Neural cell (in vitro differentiated cells): ENCODE data around the gene SRRM2. TPM values are rescaled to one million over a fixed set of nuclear protein-coding genes. Genes with fewer than 3 reads are reported as not detected.
"Not testable (repeated sequence)": the region's sequence is repeated elsewhere in the genome, so short reads cannot be mapped to it uniquely, and the experiment has no call there.

ENCODE experiments used
- H2AFZ ChIP-seq: fragments of 200-600, 300-800 bp; sonication (generic), shearing (Covaris generic); 2 replicates; pipeline ENCODE4 v1.6.0; 2014; ENCODE audit warnings: low read depth, mild to moderate bottlenecking, antibody characterized with exemption, low read length, moderate library complexity
- H3F3A ChIP-seq: fragments of 200-600 bp; shearing (Covaris generic); 2 replicates; pipeline ENCODE4 v1.6.1; 2016; ENCODE audit warnings: mild to moderate bottlenecking, moderate library complexity, mixed read lengths, antibody characterized with exemption, low read length; ENCODE audit not compliant: insufficient read depth, poor library complexity, severe bottlenecking
- H3K27ac ChIP-seq: fragments of 200-600, 300-800 bp; sonication (generic), shearing (Covaris generic); 2 replicates; pipeline ENCODE4 v1.5.1; 2014; ENCODE audit warnings: mild to moderate bottlenecking, low read length, moderate library complexity
- H3K27me3 ChIP-seq: fragments of 300-800, 200-600 bp; sonication (generic), shearing (Covaris generic); 2 replicates; pipeline ENCODE4 v1.6.0; 2014; ENCODE audit warnings: mild to moderate bottlenecking, low read depth, low read length, moderate library complexity; ENCODE audit not compliant: insufficient read depth
- H3K36me3 ChIP-seq: fragments of 300-800, 200-600 bp; sonication (generic), shearing (Covaris generic); 2 replicates; pipeline ENCODE4 v1.5.1; 2014; ENCODE audit warnings: mild to moderate bottlenecking, antibody characterized with exemption, low read length, moderate library complexity; ENCODE audit not compliant: insufficient read depth
- H3K4me2 ChIP-seq: fragments of 300-800, 200-600 bp; sonication (generic), shearing (Covaris generic); 2 replicates; pipeline ENCODE4 v1.6.0; 2014; ENCODE audit warnings: mild to moderate bottlenecking, low read length
- H3K4me3 ChIP-seq: fragments of 300-800, 200-600 bp; sonication (generic), shearing (Covaris generic); 2 replicates; pipeline ENCODE4 v1.5.1; 2014; ENCODE audit warnings: mild to moderate bottlenecking, low read length, moderate library complexity
- H3K79me2 ChIP-seq: fragments of 200-600 bp; shearing (Covaris generic); replicated peaks from 2 replicates; pipeline ENCODE4 v1.6.0; 2014; ENCODE audit warnings: mild to moderate bottlenecking, low read length, moderate library complexity; ENCODE audit not compliant: insufficient read depth
- H3K9ac ChIP-seq: fragments of 300-800, 200-600 bp; sonication (generic), shearing (Covaris generic); 2 replicates; pipeline ENCODE4 v1.6.1; 2016; ENCODE audit warnings: mild to moderate bottlenecking, low read length, mixed read lengths
- H3K9me2 ChIP-seq: fragments of 200-600 bp; shearing (Covaris generic); 2 replicates; pipeline ENCODE4 v1.6.1; 2016; ENCODE audit warnings: mild to moderate bottlenecking, low read length, mixed read lengths; ENCODE audit not compliant: insufficient read depth
- H3K9me3 ChIP-seq: fragments of 200-600, 300-800 bp; sonication (generic), shearing (Covaris generic); 2 replicates; pipeline ENCODE4 v1.6.1; 2016; ENCODE audit warnings: mild to moderate bottlenecking, mixed run types, low read length, moderate library complexity, mixed read lengths
- H4K20me1 ChIP-seq: fragments of 200-600 bp; shearing (Covaris generic); 2 replicates; pipeline ENCODE4 v1.6.1; 2016; ENCODE audit warnings: mild to moderate bottlenecking, mixed run types; ENCODE audit not compliant: insufficient read depth
- CTCF ChIP-seq: fragments of 450-650 bp; IDR thresholded peaks from 2 replicates; pipeline ENCODE4 v1.5.1; 2014; ENCODE audit warnings: antibody characterized with exemption, mild to moderate bottlenecking, moderate library complexity; ENCODE audit not compliant: poor library complexity, severe bottlenecking
- EP300 ChIP-seq: fragments of 450-650 bp; conservative IDR thresholded peaks from 2 replicates; pipeline ENCODE4 v1.6.1; 2014; ENCODE audit warnings: antibody characterized with exemption, mild to moderate bottlenecking, moderate library complexity; ENCODE audit not compliant: poor library complexity, severe bottlenecking
- EZH2 ChIP-seq: fragments of 200-600, 300-800 bp; shearing (Covaris generic), sonication (generic); IDR thresholded peaks from 2 replicates; pipeline ENCODE4 v1.6.1; 2014; ENCODE audit warnings: antibody characterized with exemption, low read length, borderline replicate concordance, mild to moderate bottlenecking; ENCODE audit not compliant: insufficient read depth, poor library complexity, severe bottlenecking
- MXI1 ChIP-seq: fragments of 450-650 bp; conservative IDR thresholded peaks from 2 replicates; pipeline ENCODE4 v1.6.1; 2014; ENCODE audit warnings: antibody characterized with exemption, mild to moderate bottlenecking; ENCODE audit not compliant: poor library complexity, severe bottlenecking
- POLR2AphosphoS5 ChIP-seq: IDR thresholded peaks from 2 replicates; pipeline ENCODE4 v1.6.1; 2012
- RAD21 ChIP-seq: fragments of 450-650 bp; conservative IDR thresholded peaks from 2 replicates; pipeline ENCODE4 v1.6.1; 2014; ENCODE audit warnings: antibody characterized with exemption, mild to moderate bottlenecking, moderate library complexity
- REST ChIP-seq: IDR thresholded peaks from 2 replicates; pipeline ENCODE4 v1.6.1; 2012; ENCODE audit warnings: borderline replicate concordance
- SMC3 ChIP-seq: fragments of 450-650 bp; conservative IDR thresholded peaks from 2 replicates; pipeline ENCODE4 v1.6.1; 2014; ENCODE audit warnings: antibody characterized with exemption, mild to moderate bottlenecking, moderate library complexity; ENCODE audit not compliant: poor library complexity
- TAF1 ChIP-seq: IDR thresholded peaks from 2 replicates; pipeline ENCODE4 v1.6.1; 2012; ENCODE audit warnings: low read depth
- polyA plus RNA-seq: library from polyadenylated mRNA; depleted of rRNA; stranded (reverse); fragments of >200 nt; gene quantifications from 2 replicates; pipeline ENCODE4 v1.2.3, GENCODE V29; 2014

Gene SRRM2
- polyA plus RNA-seq, 1 donor from 2014 or later: 40.0 TPM

- Histone ChIP-seq H2AFZ (peak overlapping the region; percentile 51), H3F3A (no peaks in the 10 kb centered on the region), H3K9me2 (no peaks in the 10 kb centered on the region), H3K36me3 (no peaks in the 10 kb centered on the region), H3K4me3 (peak overlapping the region; percentile 67), H3K9ac (peak overlapping the region; percentile 63), H3K27ac (no peak overlapping the region), H3K9me3 (no peaks in the 10 kb centered on the region), H3K4me2 (no peak overlapping the region), H4K20me1 (no peaks in the 10 kb centered on the region), H3K27me3 (no peaks in the 10 kb centered on the region), H3K79me2 (no peaks in the 10 kb centered on the region)
- TF ChIP-seq POLR2AphosphoS5 (peak; percentile 30), SMC3 (no peak)
These were observed 31.5 kb upstream of the SRRM2 start for GRCh38 chr16:2720719-2721633.

GRCh38 chr16:2721634-2722173 lies 30.7 kb upstream of the SRRM2 start:
- H2AFZ ChIP-seq: peak overlapping the region; percentile 13
- H3K36me3 ChIP-seq, H3K9me2 ChIP-seq, H3K4me2 ChIP-seq, H3K9me3 ChIP-seq, H3K27me3 ChIP-seq, H3K27ac ChIP-seq, H4K20me1 ChIP-seq, H3F3A ChIP-seq, H3K79me2 ChIP-seq: not testable (repeated sequence)
- peak overlapping the region; percentile 67 for H3K4me3 ChIP-seq
- peak overlapping the region; percentile 63 for H3K9ac ChIP-seq

- no peaks in the 10 kb centered on the region for H3K79me2 ChIP-seq
- no peak overlapping the region for H3K4me2 ChIP-seq
- no peaks in the 10 kb centered on the region for H3K36me3 ChIP-seq
- no peaks in the 10 kb centered on the region for H3K27me3 ChIP-seq
- H3K27ac ChIP-seq: no peak overlapping the region
- no peaks in the 10 kb centered on the region for H3K9me2 ChIP-seq
- no peak overlapping the region for H3K4me3 ChIP-seq
- H3K9ac ChIP-seq: no peak overlapping the region
- H2AFZ ChIP-seq: no peak overlapping the region
- no peaks in the 10 kb centered on the region for H3K9me3 ChIP-seq
- no peaks in the 10 kb centered on the region for H4K20me1 ChIP-seq
- no peaks in the 10 kb centered on the region for H3F3A ChIP-seq
- TF ChIP-seq CTCF: no peak
- no peak for TF ChIP-seq EZH2
- TF ChIP-seq EP300: no peak
- no peak for TF ChIP-seq TAF1
- TF ChIP-seq RAD21: no peak
- TF ChIP-seq MXI1: no peak
- no peak for TF ChIP-seq REST
- no peak for TF ChIP-seq POLR2AphosphoS5
- no peak for TF ChIP-seq SMC3
These were observed 28.3 kb upstream of the SRRM2 start for GRCh38 chr16:2724088-2724676.
